Stimulated activated CD4-positive, alpha-beta T cell treated with anti-CD3 and anti-CD28 coated beads, Interleukin-1b, Interleukin-23, amount 100 ng/mL, for 1 hour (primary cell): Measurements from ENCODE around the gene HID1.
"Not testable (repeated sequence)": the region's sequence is repeated elsewhere in the genome, so short reads cannot be mapped to it uniquely, and the experiment has no call there.

Experiments used
- DNase-seq, 2 donors: peaks; one replicate each; pipeline ENCODE4 v3.0.0-alpha.2; 2020; ENCODE audit warnings: low read depth in 2 of 2

HID1 gene

GRCh38 chr17:75001915-75002843 lies 29.6 kb upstream of the HID1 start:
- DNase-seq, result no peak

- no peak for DNase-seq
Measured at GRCh38 chr17:74999523-74999922, 27.0 kb upstream of the HID1 start.

- DNase-seq, result no peak
Measured at GRCh38 chr17:74998783-74999182, 26.2 kb upstream of the HID1 start.

DNA sequence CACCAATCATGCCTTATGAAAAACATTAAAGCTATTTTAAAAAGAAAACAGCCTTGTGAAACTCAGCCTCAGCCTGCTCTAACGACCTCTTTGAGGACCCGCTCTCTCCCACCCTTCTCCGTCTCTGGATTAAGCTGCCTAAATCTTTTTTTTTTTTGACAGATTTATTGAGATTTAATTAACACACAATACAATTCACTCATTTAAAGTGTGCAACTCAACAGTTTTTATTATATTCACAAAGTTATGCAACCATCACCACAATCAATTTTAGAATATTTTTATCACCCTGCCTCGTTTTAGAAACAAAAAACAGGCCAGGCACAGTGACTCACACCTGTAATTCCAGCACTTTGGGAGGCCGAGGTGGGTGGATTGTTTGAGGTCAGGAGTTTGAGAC lies 23.3 kb upstream of the HID1 start:
- DNase-seq, result no peak

GRCh38 chr17:74994440-74994839 lies 21.9 kb upstream of the HID1 start:
- DNase-seq, result no peak

- DNase-seq, result no peak
Measured at GRCh38 chr17:74992223-74992622, 19.7 kb upstream of the HID1 start.

DNA sequence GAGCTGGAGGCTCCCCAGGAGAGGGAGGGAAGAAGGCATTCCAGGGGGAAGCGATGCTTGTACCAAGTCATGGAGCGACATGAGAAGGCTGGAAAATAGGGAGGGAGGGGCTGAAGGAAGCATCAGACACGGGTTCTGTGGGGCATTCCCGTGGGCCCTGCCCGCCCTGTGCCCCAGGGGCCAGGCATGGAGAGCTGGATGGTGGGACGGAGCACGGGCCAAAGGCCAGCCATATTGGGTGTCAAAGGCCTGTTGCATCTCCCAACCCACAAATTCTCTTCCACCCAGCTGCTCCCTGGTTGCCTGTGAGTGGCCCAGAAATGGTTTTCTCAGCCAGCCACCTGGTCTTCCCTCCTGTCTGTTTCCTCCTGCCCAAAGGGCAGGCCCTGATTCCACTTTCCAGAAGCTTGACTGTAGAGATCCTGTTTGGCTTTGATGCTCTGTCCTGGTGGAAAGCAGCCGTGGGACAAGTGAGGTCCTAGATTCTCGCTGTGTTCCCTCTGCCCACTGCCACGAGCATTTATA lies 18.1 kb upstream of the HID1 start:
- DNase-seq, result no peak

DNA sequence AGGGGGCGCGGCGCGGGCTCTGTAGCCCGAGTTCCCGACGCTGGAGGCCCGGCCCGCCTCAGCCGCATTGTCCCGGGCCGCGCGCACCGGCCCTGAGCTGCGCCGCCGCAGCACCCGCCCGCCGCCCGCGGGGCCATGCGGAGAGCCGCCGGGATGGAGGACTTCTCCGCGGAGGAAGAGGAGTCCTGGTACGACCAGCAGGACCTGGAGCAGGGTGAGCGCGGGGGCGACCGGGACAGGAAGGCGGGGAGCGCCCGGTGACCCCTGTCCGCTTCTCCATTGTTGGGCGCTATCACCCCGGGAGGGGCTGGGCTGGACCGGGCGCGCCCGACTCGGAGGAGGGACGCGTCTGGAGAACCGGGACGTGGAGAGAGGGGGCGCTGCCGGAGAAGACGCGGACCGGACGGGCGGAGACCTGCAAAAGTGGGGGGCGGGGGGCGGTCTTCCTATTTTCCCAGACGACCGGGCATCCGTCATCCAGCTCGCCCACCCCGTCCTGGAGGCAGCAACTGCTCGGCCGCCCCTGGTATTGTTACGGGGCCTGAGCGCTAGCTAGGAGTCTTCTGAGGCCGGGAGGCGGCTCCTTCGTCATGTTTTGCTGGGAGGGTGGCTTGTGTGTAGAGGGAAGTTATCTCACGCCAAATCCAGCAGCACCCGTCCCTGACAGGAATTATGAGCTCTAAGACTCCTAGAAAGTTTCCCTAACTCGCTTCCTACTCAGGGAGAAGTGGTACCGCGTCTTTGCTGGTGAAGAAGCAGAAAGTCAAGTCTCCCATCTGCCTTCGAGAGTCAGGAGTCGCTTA lies 15.6 kb upstream of the HID1 start:
- DNase-seq, result no peak

DNA sequence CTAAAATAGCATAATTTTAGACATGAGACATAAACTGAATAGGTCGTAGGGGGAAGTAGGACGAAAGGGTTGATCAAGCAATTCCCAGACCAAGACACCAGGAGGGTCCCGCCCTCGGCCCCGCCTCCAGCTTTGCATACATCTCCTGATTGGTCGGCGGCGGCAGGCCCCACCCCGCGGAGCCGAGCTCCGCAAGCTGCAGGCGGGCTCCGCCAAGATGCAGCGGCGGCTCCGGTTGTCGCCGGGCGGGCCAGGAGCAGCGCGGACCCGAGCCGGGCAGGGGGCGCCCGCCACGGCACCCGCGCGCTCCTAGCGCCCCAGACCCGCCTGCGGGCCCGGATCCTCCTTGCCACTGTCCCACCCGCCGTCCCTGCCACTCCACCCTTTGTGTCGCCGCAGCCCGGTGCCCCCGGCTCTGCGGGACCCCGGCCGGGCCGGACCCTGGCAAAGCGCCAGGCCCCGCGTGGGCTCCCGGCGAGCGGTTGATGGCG lies 14.9 kb upstream of the HID1 start, which contains the start of gene CDR2L:
Gene CDR2L, plus strand, starts transcription at position 215 of the 491 bp plus-strand sequence. CDS start 412 bp downstream, outside the sequence.
- peak; percentile 79 to 90 for DNase-seq

- no peak for DNase-seq
Measured at GRCh38 chr17:74986206-74986576, 13.6 kb upstream of the HID1 start.

GRCh38 chr17:74982663-74983313 lies 10.2 kb upstream of the HID1 start:
- not testable (repeated sequence) for DNase-seq

GRCh38 chr17:74981979-74982662 lies 9.6 kb upstream of the HID1 start:
- DNase-seq, result peak; percentile 35 to 48

GRCh38 chr17:74981318-74981978 lies 8.9 kb upstream of the HID1 start:
- DNase-seq, result no peak

GRCh38 chr17:74979408-74980146 lies 7.0 kb upstream of the HID1 start:
- DNase-seq, result no peak

- no peak for DNase-seq
Measured at GRCh38 chr17:74978240-74978639, 5.7 kb upstream of the HID1 start.

DNA sequence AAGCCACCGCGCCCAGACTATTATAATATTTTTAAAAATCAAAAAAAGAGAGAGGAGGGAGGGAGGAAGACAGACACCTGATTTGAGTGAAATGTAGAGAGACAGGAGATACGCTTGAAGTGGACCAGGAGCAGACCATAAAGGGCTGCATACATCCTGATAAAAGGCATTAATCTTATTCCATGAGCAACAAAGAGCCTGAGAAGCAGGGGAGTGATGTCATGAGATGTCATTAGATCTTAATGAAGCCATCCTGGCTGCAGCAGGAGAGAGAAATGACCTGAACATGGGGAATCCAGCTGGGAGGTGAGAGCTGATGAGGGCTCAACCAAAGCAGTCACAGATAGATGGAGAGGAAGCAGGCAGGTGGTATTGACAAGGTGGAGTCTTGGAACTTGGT lies 5.2 kb upstream of the HID1 start:
- no peak for DNase-seq

- DNase-seq, result no peak
Measured at GRCh38 chr17:74975943-74976342, 3.4 kb upstream of the HID1 start.

- DNase-seq, result no peak
Measured at GRCh38 chr17:74972973-74973328, 392 bp upstream of the HID1 start.

DNA sequence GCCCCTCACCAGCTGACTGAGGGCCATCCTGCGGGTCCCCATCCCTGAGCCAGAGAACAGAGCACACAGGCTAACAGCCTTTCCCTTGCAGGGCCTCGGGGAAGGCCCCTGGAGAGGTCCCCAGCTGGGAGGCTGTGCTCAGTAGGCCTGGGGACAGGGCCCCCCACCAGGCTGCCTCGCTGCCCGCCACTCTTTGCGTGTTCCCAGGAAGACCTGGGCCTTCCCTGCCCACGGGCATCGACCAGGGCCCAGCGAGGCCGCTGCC lies 785 bp downstream of the HID1 start:
- DNase-seq, result no peak
